GF-D8 (cell line): Measurements from ENCODE around the gene CRY2.
"Not testable (repeated sequence)": the region's sequence is repeated elsewhere in the genome, so short reads cannot be mapped to it uniquely, and the experiment has no call there.

Experiments used
- DNase-seq: peaks from one replicate; lab custom pipeline; 2025; lab: John Stamatoyannopoulos, UW

The CRY2 gene

GRCh38 chr11:45899448-45900174, 52.3 kb downstream of the CRY2 start:
- DNase-seq, result no peak

- DNase-seq, result not testable (repeated sequence)
These were observed 53.0 kb downstream of the CRY2 start for GRCh38 chr11:45900175-45900800.

- no peak for DNase-seq
These were observed 53.8 kb downstream of the CRY2 start for GRCh38 chr11:45900916-45901617.

GRCh38 chr11:45901626-45902025, 54.4 kb downstream of the CRY2 start:
- no peak for DNase-seq

- no peak for DNase-seq
These were observed 55.4 kb downstream of the CRY2 start for GRCh38 chr11:45902452-45903380.

- no peak for DNase-seq
These were observed 57.1 kb downstream of the CRY2 start for GRCh38 chr11:45904309-45904915.

GRCh38 chr11:45905095-45905494, 57.8 kb downstream of the CRY2 start:
- DNase-seq, result no peak

GRCh38 chr11:45905576-45905975, 58.3 kb downstream of the CRY2 start:
- not testable (repeated sequence) for DNase-seq

GRCh38 chr11:45906096-45906682, 58.9 kb downstream of the CRY2 start:
- no peak for DNase-seq

- no peak for DNase-seq
These were observed 59.8 kb downstream of the CRY2 start, which contains the start of gene FREY1 for GRCh38 chr11:45906965-45907611. TSS of gene FREY1 (minus strand) at chr11:45907271. CDS start at chr11:45907245, 26 bp downstream.

GRCh38 chr11:45907911-45908370, 60.7 kb downstream of the CRY2 start:
- no peak for DNase-seq

GRCh38 chr11:45909594-45910475, 62.6 kb downstream of the CRY2 start:
- no peak for DNase-seq

- DNase-seq, result no peak
These were observed 63.3 kb downstream of the CRY2 start for GRCh38 chr11:45910623-45911022.

GRCh38 chr11:45913514-45913913, 66.2 kb downstream of the CRY2 start:
- no peak for DNase-seq

- DNase-seq, result no peak
These were observed 66.8 kb downstream of the CRY2 start for GRCh38 chr11:45913942-45914635.

- no peak for DNase-seq
These were observed 68.2 kb downstream of the CRY2 start for GRCh38 chr11:45915446-45915845.

GRCh38 chr11:45917286-45917622, 70.0 kb downstream of the CRY2 start:
- no peak for DNase-seq

- DNase-seq, result peak; percentile 89
These were observed 70.5 kb downstream of the CRY2 start, which contains the start of gene PEX16 for GRCh38 chr11:45917623-45918330. TSS of gene PEX16 (minus strand) at chr11:45917877. CDS start at chr11:45917811, 66 bp downstream.
